ENCODE measurements around the gene OOEP. TPM values are rescaled to one million over a fixed set of nuclear protein-coding genes. Genes with fewer than 3 reads are reported as not detected.

Gene OOEP
- total RNA-seq, 3 donors from 2014 or later = 0.33 TPM; not detected in 2

DNA sequence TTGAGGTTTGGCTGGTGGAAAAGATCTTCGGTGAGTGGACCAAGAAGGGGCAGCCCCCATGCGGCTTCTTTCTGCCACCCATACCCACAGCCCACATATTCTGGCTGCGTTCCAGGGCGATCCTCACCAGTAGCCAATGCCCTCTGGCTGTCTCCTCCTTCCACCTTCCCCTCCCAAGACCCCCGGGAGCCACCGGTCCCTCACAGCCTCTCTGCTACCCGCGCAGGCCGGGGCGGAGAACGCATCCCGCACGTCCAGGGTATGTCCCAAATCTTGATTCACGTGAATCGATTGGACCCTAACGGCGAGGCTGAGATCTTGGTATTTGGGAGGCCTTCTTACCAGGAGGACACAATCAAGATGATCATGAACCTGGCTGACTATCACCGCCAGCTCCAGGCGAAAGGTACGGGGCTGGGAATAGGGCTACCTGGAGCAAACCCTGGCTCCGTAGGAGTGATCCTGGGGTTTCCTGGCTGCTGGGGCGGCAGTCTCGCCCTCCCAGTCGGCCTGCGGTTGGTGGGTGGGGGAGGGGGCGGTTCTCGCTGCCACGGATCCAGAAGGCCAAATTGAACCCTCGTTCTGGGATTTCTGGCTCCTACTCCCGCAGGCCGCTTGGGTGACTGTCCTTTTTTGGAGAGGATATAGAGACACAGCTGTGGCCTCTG lies 6.7 kb downstream of the OOEP start:
- no peak for DNase-seq (ENCODE audit: low spot score in 2 of 2)
- TF ChIP-seq POLR2A (IDR thresholded peaks at IDR 0.05) (no peak), POLR2AphosphoS5 (IDR thresholded peaks at IDR 0.05) (no peak)
- TF ChIP-seq, protein P1, sequence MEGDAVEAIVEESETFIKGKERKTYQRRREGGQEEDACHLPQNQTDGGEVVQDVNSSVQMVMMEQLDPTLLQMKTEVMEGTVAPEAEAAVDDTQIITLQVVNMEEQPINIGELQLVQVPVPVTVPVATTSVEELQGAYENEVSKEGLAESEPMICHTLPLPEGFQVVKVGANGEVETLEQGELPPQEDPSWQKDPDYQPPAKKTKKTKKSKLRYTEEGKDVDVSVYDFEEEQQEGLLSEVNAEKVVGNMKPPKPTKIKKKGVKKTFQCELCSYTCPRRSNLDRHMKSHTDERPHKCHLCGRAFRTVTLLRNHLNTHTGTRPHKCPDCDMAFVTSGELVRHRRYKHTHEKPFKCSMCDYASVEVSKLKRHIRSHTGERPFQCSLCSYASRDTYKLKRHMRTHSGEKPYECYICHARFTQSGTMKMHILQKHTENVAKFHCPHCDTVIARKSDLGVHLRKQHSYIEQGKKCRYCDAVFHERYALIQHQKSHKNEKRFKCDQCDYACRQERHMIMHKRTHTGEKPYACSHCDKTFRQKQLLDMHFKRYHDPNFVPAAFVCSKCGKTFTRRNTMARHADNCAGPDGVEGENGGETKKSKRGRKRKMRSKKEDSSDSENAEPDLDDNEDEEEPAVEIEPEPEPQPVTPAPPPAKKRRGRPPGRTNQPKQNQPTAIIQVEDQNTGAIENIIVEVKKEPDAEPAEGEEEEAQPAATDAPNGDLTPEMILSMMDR (IDR thresholded peaks at IDR 0.05) = no peak

DNA sequence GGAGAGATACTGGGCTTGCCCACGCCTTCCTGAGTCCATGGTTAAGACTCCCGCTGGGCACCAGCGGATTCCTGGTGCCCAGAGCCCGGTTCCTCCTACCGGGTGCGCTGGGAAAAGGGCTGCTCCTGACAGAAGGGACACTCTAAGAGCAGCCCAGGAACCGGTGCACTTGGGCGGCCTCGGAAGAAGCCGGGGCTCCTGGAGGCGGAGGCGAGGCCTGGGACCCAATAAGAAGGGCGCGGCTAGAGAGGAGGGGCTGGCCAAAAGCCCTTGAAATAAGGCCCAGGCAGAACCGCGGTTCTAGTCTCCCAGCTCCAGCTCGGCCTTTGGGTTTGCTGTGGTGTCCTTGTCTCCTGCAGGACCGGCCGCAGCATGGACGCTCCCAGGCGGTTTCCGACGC lies 7.3 kb downstream of the OOEP start, which contains the start of gene KHDC3L:
Gene KHDC3L (plus strand): TSS at position 301 of the 400 bp plus-strand sequence. CDS start 72 bp downstream, at position 373.
- Histone ChIP-seq H3K4me3 (no peak within 1 kb of the TSS), H3K36me3 (no peaks in the 10 kb centered on the region), H3K27ac (no peak within 1 kb of the TSS), H3K27me3 (no peaks in the 10 kb centered on the region), H3K4me1 (no peaks in the 10 kb centered on the region), H3K9me3 (peaks cover 0 to 15% of the 10 kb centered on the region in 2 donors)
- intact Hi-C loops (cut with DNase I; ENCODE audit: low total_unique reads) = no loop called here
- DNase-seq (ENCODE audit: low spot score in 2 of 2) = no peak
- TF ChIP-seq, protein P1 (IDR thresholded peaks at IDR 0.05) = no peak
- TF ChIP-seq POLR2AphosphoS5 (IDR thresholded peaks at IDR 0.05) = no peak
- TF ChIP-seq POLR2A (IDR thresholded peaks at IDR 0.05) = no peak

More for the DNA sequence above, 6.7 kb downstream of the OOEP start:
- Histone ChIP-seq H3K9me3 (peaks cover 0 to 15% of the 10 kb centered on the region in 2 donors), H3K27me3 (no peaks in the 10 kb centered on the region), H3K27ac (no peak overlapping the region), H3K4me1 (no peaks in the 10 kb centered on the region), H3K36me3 (no peaks in the 10 kb centered on the region), H3K4me3 (no peak overlapping the region)
- intact Hi-C loops (cut with DNase I; ENCODE audit: low total_unique reads) = no loop called here

DNA sequence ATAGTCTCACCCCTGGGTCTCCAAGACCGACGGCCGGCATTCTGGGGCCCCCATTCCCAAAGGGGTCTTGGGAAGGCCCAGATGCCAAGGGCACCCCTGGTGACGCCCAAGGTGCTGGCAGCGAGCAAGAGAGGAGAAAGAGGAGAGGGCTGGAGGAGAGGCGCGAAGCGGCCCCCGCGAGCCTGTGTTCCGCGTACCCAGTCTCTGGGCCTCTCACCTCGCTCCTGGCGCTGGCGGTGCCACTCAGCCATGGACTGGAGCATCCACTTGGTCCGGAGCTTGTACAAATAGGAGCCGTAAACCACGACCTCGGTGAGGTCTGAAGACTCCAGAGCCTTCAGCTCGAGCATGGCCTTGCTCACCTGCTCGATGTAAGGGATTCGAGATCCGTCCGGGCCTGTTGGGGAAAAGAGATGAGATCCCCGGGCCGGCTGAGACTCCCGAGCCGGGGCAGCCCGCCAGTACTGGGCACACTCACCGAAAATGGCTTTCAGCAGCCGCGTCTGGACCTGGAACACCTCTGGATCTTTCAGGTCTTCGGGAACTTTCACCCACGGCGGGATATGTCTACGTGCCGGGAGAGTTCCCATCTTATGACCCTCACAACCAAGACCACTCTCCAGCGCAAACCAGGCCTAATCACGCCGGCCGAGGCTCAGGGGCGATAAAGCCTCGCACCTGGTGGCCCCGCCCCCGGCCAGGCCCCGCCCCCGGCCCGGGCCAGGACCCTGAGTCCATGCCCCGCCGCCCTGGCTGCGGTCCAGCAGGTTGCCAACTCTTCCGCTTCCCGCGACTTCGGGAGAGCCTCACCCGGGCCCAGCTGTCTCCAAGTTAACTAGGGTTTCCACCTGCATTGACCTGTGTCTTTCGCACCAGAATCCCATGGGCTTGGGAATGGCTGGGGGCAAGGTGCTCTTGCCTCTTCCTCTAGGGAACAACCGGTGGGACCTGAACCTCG lies 15.8 kb downstream of the OOEP start, which contains the start of gene DPPA5:
Gene DPPA5 (minus strand): TSS at position 641 of the 958 bp plus-strand sequence. CDS start 51 bp downstream, at position 590.
- intact Hi-C loops (cut with DNase I; ENCODE audit: low total_unique reads) = no loop called here
- peaks cover 0 to 4% of the 10 kb centered on the region in 2 donors for H3K27me3 ChIP-seq
- H3K27ac ChIP-seq = no peak within 1 kb of the TSS
- no peaks in the 10 kb centered on the region for H3K4me1 ChIP-seq
- no peak within 1 kb of the TSS for H3K4me3 ChIP-seq
- H3K9me3 ChIP-seq = no peaks in the 10 kb centered on the region
- H3K36me3 ChIP-seq = no peaks in the 10 kb centered on the region
- no peak for TF ChIP-seq POLR2A (IDR thresholded peaks at IDR 0.05)
- no peak for TF ChIP-seq POLR2AphosphoS5 (IDR thresholded peaks at IDR 0.05)
- TF ChIP-seq, protein P1 (IDR thresholded peaks at IDR 0.05) = no peak
- DNase-seq (ENCODE audit: low spot score in 2 of 2) = no peak

DNA sequence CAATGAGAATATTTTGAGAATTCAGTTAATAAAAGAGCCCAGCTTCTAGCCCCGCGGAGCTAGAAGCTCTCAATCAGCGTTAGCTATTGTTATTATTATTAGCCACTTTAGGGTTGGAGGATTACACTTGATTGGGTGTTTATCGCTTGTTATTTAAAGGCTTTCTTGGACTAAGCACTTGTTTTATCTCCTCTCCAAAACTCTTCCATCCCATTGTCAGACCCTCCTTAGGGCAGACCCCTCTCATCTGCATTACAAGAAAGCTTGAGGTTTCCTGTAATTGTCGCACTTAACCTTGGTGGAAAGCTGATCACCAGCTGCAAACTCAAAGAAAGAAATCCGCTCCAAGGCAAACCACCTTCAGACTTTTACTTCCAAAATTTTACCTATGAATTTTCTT lies 20.4 kb downstream of the OOEP start:
- intact Hi-C loops (cut with DNase I; ENCODE audit: low total_unique reads) = no loop called here

More for the DNA sequence above, 20.4 kb downstream of the OOEP start:
- peaks cover 0 to 13% of the 10 kb centered on the region in 2 donors for H3K27me3 ChIP-seq
- no peak overlapping the region for H3K27ac ChIP-seq
- H3K9me3 ChIP-seq = no peaks in the 10 kb centered on the region
- H3K4me1 ChIP-seq = no peaks in the 10 kb centered on the region
- no peaks in the 10 kb centered on the region for H3K36me3 ChIP-seq
- no peak overlapping the region for H3K4me3 ChIP-seq
- no peak for DNase-seq (ENCODE audit: low spot score in 2 of 2)
- TF ChIP-seq, protein P1 (IDR thresholded peaks at IDR 0.05) = no peak
- TF ChIP-seq POLR2AphosphoS5 (IDR thresholded peaks at IDR 0.05) (no peak), POLR2A (IDR thresholded peaks at IDR 0.05) (no peak)

Measured in breast epithelium (tissue), 4 donors.